ENCODE results near the gene MATN1.

Gene MATN1

GRCh38 chr1:30715216-30715615 lies 8.2 kb downstream of the MATN1 start:
- FAIRE-seq: no peak

GRCh38 chr1:30714536-30715090 lies 8.8 kb downstream of the MATN1 start:
- FAIRE-seq: no peak

GRCh38 chr1:30714025-30714424 lies 9.4 kb downstream of the MATN1 start:
- no peak for FAIRE-seq

GRCh38 chr1:30713311-30713710 lies 10.1 kb downstream of the MATN1 start:
- FAIRE-seq: no peak

GRCh38 chr1:30712583-30712982 lies 10.8 kb downstream of the MATN1 start:
- FAIRE-seq: no peak

GRCh38 chr1:30710407-30710806 lies 13.0 kb downstream of the MATN1 start:
- no peak for FAIRE-seq

- FAIRE-seq: no peak
Observed at GRCh38 chr1:30708361-30708728, 15.0 kb downstream of the MATN1 start.

GRCh38 chr1:30707412-30708360 lies 15.7 kb downstream of the MATN1 start:
- FAIRE-seq: peak; percentile 86

- FAIRE-seq: no peak
Observed at GRCh38 chr1:30706528-30706927, 16.9 kb downstream of the MATN1 start.

GRCh38 chr1:30705698-30706097 lies 17.7 kb downstream of the MATN1 start:
- no peak for FAIRE-seq

GRCh38 chr1:30704765-30705509 lies 18.4 kb downstream of the MATN1 start:
- no peak for FAIRE-seq

GRCh38 chr1:30704271-30704670 lies 19.1 kb downstream of the MATN1 start:
- no peak for FAIRE-seq

- FAIRE-seq: no peak
Observed at GRCh38 chr1:30702823-30703222, 20.6 kb downstream of the MATN1 start.

GRCh38 chr1:30701258-30701633 lies 22.1 kb downstream of the MATN1 start:
- FAIRE-seq: no peak

- FAIRE-seq: no peak
Observed at GRCh38 chr1:30700528-30701257, 22.7 kb downstream of the MATN1 start.

GRCh38 chr1:30699762-30700161 lies 23.6 kb downstream of the MATN1 start:
- no peak for FAIRE-seq

GRCh38 chr1:30698401-30698981 lies 24.9 kb downstream of the MATN1 start:
- no peak for FAIRE-seq

- no peak for FAIRE-seq
Observed at GRCh38 chr1:30697571-30698376, 25.6 kb downstream of the MATN1 start.

- FAIRE-seq: no peak
Observed at GRCh38 chr1:30696831-30697230, 26.6 kb downstream of the MATN1 start.

- FAIRE-seq: no peak
Observed at GRCh38 chr1:30695439-30695841, 27.9 kb downstream of the MATN1 start.

- FAIRE-seq: no peak
Observed at GRCh38 chr1:30694280-30695175, 28.9 kb downstream of the MATN1 start.

Data from islet of Langerhans (tissue), 1 donor.